Endothelial cell of umbilical vein (primary cell): ENCODE measurements around the gene FRMD4A. TPM values are rescaled to one million over a fixed set of nuclear protein-coding genes. Genes with fewer than 3 reads are reported as not detected.

Experiments
- BruUV-seq: library from RNA; stranded (reverse); fragments of 400-500 nt; replicated peaks from 2 replicates; lab custom pipeline; 2021; lab: Mats Ljungman, UMichigan
- CTCF ChIA-PET: fragments of 300-600, 350-600 bp; sonication (Branson Sonifier 250); formaldehyde crosslinking; loops from one replicate; lab custom pipeline; 2021; ENCODE audit warnings: antibody characterized with exemption, inconsistent platforms; lab: Charles Lee
- POLR2A ChIA-PET: fragments of 300-600, 350-600 bp; sonication (Branson Sonifier 250); formaldehyde crosslinking; loops from one replicate; lab custom pipeline; 2021; ENCODE audit warnings: antibody characterized with exemption, inconsistent platforms; lab: Charles Lee
- DNase-seq: peaks from one replicate; pipeline ENCODE4 v3.0.0-alpha.2; 2011; ENCODE audit warnings: low read depth, low spot score
- FAIRE-seq: peaks from 2 replicates; lab custom pipeline; 2011; peaks lifted over from hg19 to GRCh38; lab: Jason Lieb, UNC
- H2AFZ ChIP-seq: 2 replicates; pipeline ENCODE4 v1.6.0; 2012; ENCODE audit warnings: low read depth, low read length, control low read depth, inconsistent platforms
- H3K27ac ChIP-seq: 2 replicates; pipeline ENCODE4 v1.5.1; 2011; ENCODE audit warnings: low read depth, mild to moderate bottlenecking, control low read depth, low read length, moderate library complexity; ENCODE audit not compliant: insufficient read depth
- H3K27me3 ChIP-seq, 2 experiments: 2 replicates each; pipeline versions ENCODE4 v1.6.0 to v1.6.1; 2011; ENCODE audit warnings: low read length in 2 of 2, mixed read lengths in 1 of 2; ENCODE audit not compliant: control insufficient read depth in 2 of 2, insufficient read depth in 2 of 2
- H3K36me3 ChIP-seq, 2 experiments: 2 replicates in 1 of 2; 3 replicates in 1 of 2; pipeline ENCODE4 v1.5.1; 2011; ENCODE audit warnings: low read length in 2 of 2, mild to moderate bottlenecking in 1 of 2, moderate library complexity in 1 of 2; ENCODE audit not compliant: control insufficient read depth in 2 of 2, insufficient read depth in 2 of 2; ENCODE audit errors: extremely low read depth in 1 of 2
- H3K4me1 ChIP-seq: 3 replicates; pipeline ENCODE4 v1.5.1; 2011; ENCODE audit warnings: mild to moderate bottlenecking, low read length; ENCODE audit not compliant: control insufficient read depth, insufficient read depth; ENCODE audit errors: extremely low read depth
- H3K4me2 ChIP-seq: 2 replicates; pipeline ENCODE4 v1.6.1; 2011; ENCODE audit warnings: low read length, control low read depth, mixed read lengths; ENCODE audit not compliant: insufficient read depth
- H3K4me3 ChIP-seq, 3 experiments: fragments of 200-600 bp in 1 of 3; sonication (generic), shearing (Covaris generic) in 1 of 3; replicated peaks in 1 of 3; 2 replicates each; pipeline ENCODE4 v1.5.1; 2011 to 2016; ENCODE audit warnings: control low read depth in 3 of 3, low read length in 3 of 3, mild to moderate bottlenecking in 2 of 3, inconsistent platforms in 1 of 3, low read depth in 1 of 3, moderate library complexity in 1 of 3; ENCODE audit not compliant: insufficient read depth in 1 of 3
- H3K79me2 ChIP-seq: 2 replicates; pipeline ENCODE4 v1.6.0; 2012; ENCODE audit warnings: low read length, inconsistent platforms; ENCODE audit not compliant: control insufficient read depth, insufficient read depth
- H3K9ac ChIP-seq: replicated peaks from 2 replicates; pipeline ENCODE3; 2011; ENCODE audit warnings: low read length, control low read depth; ENCODE audit not compliant: insufficient read depth; ENCODE audit errors: extremely low read depth
- H3K9me1 ChIP-seq: replicated peaks from 3 replicates; pipeline ENCODE4 v1.6.0; 2011; ENCODE audit warnings: mild to moderate bottlenecking, low read length; ENCODE audit not compliant: control insufficient read depth, insufficient read depth; ENCODE audit errors: extremely low read depth
- H3K9me3 ChIP-seq: replicated peaks from 2 replicates; pipeline ENCODE4 v1.5.1; 2012; ENCODE audit warnings: low read length, inconsistent platforms; ENCODE audit not compliant: control insufficient read depth, insufficient read depth
- H4K20me1 ChIP-seq: replicated peaks from 2 replicates; pipeline ENCODE3; 2011; ENCODE audit warnings: mild to moderate bottlenecking, low read length; ENCODE audit not compliant: control insufficient read depth, insufficient read depth; ENCODE audit errors: extremely low read depth
- CTCF ChIP-seq, 2 donors: IDR thresholded peaks; 1 replicate in 1 of 2; 2 replicates in 1 of 2; pipeline ENCODE4 v1.5.1; 2011; ENCODE audit warnings: low read length in 2 of 2, mild to moderate bottlenecking in 2 of 2, moderate library complexity in 2 of 2, control low read depth in 1 of 2, inconsistent platforms in 1 of 2, low read depth in 1 of 2; ENCODE audit not compliant: insufficient read depth in 1 of 2; ENCODE audit errors: extremely low read depth in 1 of 2
- EZH2 ChIP-seq: IDR thresholded peaks from 2 replicates; pipeline ENCODE4 v1.6.1; 2012; ENCODE audit warnings: borderline replicate concordance, low read depth, mild to moderate bottlenecking, moderate library complexity, low read length, inconsistent platforms; ENCODE audit not compliant: severe bottlenecking
- FOS ChIP-seq: IDR thresholded peaks from 2 replicates; pipeline ENCODE4 v1.6.1; 2011; ENCODE audit warnings: mild to moderate bottlenecking, low read length, moderate library complexity, borderline replicate concordance; ENCODE audit not compliant: insufficient read depth
- GATA2 ChIP-seq: IDR thresholded peaks from 2 replicates; pipeline ENCODE4 v1.7.0; 2011; ENCODE audit warnings: low read depth, mild to moderate bottlenecking, moderate library complexity, mixed read lengths, low read length; ENCODE audit not compliant: insufficient read length, insufficient read depth
- JUN ChIP-seq: IDR thresholded peaks from 2 replicates; pipeline ENCODE4 v1.6.1; 2011; ENCODE audit warnings: borderline replicate concordance, low read depth; ENCODE audit not compliant: insufficient read length, insufficient read depth
- MAX ChIP-seq: IDR thresholded peaks from 2 replicates; pipeline ENCODE4 v1.6.1; 2011; ENCODE audit not compliant: insufficient read depth, insufficient read length
- MYC ChIP-seq: IDR thresholded peaks from one replicate; pipeline ENCODE4 v1.6.1; 2011; ENCODE audit warnings: mild to moderate bottlenecking, low read depth, low read length
- POLR2A ChIP-seq: IDR thresholded peaks from 2 replicates; pipeline ENCODE4 v1.6.1; 2012; ENCODE audit warnings: low read depth, mild to moderate bottlenecking, control low read depth, low read length
- POLR2AphosphoS5 ChIP-seq: IDR thresholded peaks from 2 replicates; pipeline ENCODE4 v1.6.1; 2012; ENCODE audit warnings: low read depth, mild to moderate bottlenecking, control low read depth, low read length, moderate library complexity; ENCODE audit not compliant: insufficient read depth
- dilution Hi-C: fragments of 300-500 bp; cut with MboI; formaldehyde crosslinking; loops from one replicate; pipeline ENCODE4 v1.15.0; 2019; ENCODE audit warnings: low sequenced_read_pairs; ENCODE audit not compliant: extremely low pct_ligation_motif_present
- intact Hi-C: fragments of 100-400 bp; cut with micrococcal nuclease; formaldehyde crosslinking; loops from one replicate; pipeline ENCODE4 v1.10.0; 2022
- polyA plus RNA-seq, 4 experiments: library from polyadenylated mRNA; depleted of rRNA in 3 of 4; stranded (reverse) in 3 of 4; unstranded in 1 of 4; fragments of >200 nt; gene quantifications; 2 replicates each; pipeline versions ENCODE4 v1.2.1 to v1.2.3, GENCODE V29; 2011 to 2012; ENCODE audit warnings: missing spikeins in 1 of 4
- total RNA-seq: library from RNA; stranded (reverse); gene quantifications from 2 replicates; pipeline ENCODE4 v1.2.3, GENCODE V29; 2021

The FRMD4A gene
- total and polyA plus RNA-seq, 2 donors (not counting 3 experiments of a cell fraction or from before 2014, with no cell fraction given) = 123 to 148 TPM

GRCh38 chr10:13911821-13912520 is 418.8 kb downstream of the FRMD4A start:
- no peak for DNase-seq
- no peaks in the 10 kb centered on the region for H4K20me1 ChIP-seq
- ChIA-PET CTCF (interaction anchor here (1.4 kb wide), 1 partner anchor 10 kb away, joined by 5 read pairs; no protein-coding TSS in a partner anchor), POLR2A (no interaction called here)
- intact Hi-C loops (no loop called here), dilution Hi-C loops (no loop called here)
- H3K36me3 ChIP-seq = no peaks in the 10 kb centered on the region
- H3K9me1 ChIP-seq = no peaks in the 10 kb centered on the region
- H3K9ac ChIP-seq = no peak overlapping the region
- H3K4me3 ChIP-seq = no peak overlapping the region
- TF ChIP-seq GATA2 (no peak), JUN (no peak), CTCF (IDR thresholded peaks at IDR 0.05; ENCODE audit: extremely low read depth in 1 of 2, insufficient read depth in 1 of 2, low read depth in 1 of 2, low read length in 2 of 2) (no peak), MAX (no peak), POLR2A (no peak), EZH2 (no peak), MYC (no peak), FOS (no peak), POLR2AphosphoS5 (no peak)
- no TSS peak for BruUV-seq
- no peak overlapping the region for H2AFZ ChIP-seq
- H3K27ac ChIP-seq = no peak overlapping the region
- no peak overlapping the region for H3K4me2 ChIP-seq
- no peaks in the 10 kb centered on the region for H3K27me3 ChIP-seq
- no peaks in the 10 kb centered on the region for H3K9me3 ChIP-seq
- no peaks in the 10 kb centered on the region for H3K79me2 ChIP-seq
- FAIRE-seq = no peak
- no peaks in the 10 kb centered on the region for H3K4me1 ChIP-seq
